ENCODE data around the gene BPGM.

BPGM gene

DNA sequence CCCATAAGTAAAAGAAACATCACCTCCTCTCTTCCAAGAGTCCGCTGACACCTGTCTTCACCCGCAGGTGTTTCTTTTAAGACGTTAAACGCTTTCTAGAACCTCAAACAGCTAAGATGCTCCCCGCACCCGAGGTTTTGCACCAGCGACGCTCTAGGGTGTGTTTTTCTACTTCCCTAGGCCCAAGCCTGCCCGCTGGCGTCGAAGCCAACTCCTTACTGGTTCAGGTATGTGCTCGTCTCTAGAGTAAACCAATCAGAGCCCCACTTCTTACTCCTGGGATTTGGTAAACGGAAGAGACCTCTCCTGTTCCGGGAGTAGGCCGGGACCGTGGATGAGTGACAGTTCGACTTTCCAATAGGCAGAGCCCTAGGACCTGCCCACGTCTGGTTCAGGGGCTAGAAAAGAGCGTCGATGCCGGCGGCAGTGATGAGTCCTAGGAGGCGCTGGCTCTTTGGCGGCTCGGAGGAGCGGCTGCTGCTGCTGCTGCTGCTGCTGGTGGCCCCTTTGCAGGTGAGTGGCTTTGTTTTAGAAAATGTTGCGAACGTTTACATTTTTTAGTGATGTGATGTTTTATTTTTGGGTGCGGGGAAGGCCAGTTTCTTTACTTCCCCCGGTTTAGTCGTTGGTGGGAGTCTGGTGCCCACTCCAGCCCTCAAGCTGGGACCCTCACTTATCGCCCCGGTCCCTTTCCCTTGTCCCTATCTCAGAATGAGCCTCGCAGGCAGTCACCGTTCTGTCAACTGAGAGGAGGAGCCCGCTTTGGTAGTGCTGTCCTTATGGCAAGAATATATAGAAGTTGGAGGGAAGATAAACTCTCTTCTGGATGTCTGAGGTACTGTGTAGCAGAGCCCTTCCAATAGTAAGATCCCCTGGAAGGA lies at the start of gene BPGM:
Gene BPGM, plus strand, starts transcription at position 429 of the 881 bp plus-strand sequence. CDS start 14,655 bp downstream, outside the sequence.
- peak; percentile 99 for DNase-seq

DNA sequence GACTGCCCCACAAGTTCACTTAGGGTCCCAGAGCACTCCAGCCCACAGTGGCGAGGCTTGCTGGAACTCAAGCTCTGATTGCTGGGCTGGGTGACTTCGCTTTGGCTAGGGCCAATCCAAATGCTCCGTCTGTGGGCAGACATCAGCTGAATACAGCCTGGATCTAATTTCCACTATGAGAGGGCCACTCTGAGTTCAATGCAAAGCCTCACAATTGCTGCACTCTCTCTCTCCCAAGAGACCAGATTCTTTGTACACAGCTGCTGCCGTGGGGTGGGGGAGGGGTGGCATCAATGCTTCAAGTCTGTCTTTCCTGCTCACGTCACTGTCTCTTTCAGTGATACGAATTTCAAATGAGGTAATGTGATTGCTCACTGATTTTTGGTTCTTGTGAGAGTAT lies 47.3 kb upstream of the BPGM start:
- DNase-seq, result no peak

DNA sequence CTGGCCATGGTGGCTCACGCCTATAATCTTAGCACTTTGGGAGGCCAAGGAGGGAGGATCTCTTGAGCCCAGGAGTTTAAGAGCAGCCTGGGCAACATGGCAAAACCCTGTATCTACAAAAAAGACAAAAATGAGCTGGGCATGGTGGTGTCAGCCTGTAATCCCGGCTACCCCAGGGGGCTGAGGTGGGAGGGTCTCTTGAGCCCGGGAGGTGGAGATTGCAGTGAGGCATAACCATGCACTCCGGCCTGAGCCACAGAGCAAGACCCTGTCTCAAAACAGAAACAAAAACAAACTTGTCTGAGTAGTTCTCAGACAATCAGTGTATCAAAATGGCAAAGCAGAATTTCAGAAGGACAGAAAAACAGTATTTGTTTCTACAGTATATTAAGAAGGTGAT lies 45.2 kb upstream of the BPGM start:
- no peak for DNase-seq

DNA sequence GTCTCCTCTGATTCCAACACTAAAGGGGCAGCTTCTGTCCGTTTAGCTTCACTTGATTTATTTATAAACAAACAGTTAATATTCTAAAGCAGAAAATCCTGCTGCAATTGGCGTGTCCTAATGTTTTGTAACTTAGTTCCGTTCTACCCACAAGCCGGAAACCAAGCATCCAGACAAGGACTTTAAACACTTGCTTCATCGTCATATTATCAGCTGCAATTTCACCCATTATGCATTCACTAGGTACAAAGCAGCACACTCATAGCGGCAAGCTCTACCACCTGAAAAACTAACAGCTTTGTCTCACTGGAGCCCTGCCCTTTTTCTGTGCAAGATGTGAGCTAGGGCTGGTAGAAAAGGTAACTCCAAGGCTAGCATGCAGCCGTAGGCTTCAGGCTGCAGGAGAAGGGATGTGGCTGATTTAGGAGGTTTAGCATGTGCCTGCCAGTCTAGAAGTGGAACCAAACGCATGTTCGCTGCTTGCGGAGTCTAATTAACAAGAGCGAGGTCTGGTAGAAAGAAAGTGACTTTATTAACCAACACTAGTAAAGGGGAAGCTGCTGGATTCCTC lies 43.7 kb upstream of the BPGM start:
- no peak for DNase-seq

DNA sequence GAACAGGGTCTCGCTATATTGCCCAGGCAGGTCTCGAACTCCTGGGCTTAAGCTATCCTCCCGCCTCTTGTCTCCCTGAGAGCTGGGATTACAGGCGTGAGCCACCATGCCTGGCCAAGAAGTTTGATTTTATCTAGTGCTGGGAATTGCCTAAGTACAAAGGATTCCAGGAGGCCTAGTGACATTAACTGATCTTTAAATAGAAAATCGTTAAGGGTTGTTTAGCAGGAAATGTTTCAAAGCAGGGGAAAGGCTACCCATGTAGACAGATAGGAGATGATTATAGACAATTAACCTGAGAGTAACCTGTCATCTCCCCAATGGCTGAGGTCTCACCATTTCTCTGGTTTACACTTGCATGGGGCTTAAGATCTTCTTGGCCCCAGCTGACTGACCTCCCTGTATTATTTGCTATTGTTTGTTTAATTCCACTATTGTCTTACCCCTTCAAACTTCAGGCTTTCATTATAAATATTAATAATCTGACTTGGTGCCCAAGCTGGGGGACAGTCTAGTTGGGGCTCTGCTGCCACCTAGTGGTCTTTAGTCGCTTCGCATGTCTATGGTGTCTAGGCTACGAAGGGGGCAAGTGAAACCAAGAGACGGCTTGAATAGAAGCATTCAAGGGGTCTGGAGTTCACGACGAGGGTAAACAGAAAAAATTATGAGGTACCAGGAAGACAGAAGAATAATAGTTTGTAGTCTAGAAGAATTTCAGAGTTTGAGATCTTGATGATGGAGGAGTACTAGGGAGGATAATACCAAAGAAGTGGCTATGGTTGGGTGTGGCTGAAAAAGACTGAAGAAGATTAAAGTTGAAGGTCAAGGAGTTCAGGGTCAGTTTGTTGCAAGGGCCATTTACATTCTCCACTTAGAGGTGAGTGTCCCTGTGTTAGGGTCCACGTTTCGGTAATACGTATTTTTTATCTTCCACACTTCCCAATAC lies 40.4 kb upstream of the BPGM start:
- DNase-seq, result peak; percentile 28

DNA sequence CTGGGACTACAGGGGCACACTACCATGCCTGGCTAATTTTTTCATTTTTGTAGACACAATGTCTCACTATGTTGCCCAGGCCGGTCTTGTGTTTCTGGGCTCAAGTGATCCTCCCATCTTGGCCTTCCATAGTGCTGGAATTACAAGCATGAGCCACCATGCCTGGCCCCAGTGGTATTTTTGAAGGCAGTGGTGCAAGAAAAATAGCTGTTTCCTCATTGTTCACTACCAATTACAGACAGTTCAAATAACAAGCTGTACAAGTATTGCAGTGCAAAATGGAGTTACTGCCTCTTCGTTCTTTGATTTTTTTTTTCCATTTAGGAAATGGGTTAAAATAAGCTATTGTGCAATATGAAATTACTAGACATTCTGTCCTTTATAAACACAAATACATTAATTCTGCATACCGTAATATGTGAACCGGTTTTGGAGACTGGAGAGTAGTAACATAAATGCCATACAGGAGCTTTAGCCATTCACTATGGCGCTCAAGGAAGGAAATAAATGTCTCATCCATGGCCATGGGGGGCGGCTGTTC lies 35.0 kb upstream of the BPGM start:
- DNase-seq, result no peak

DNA sequence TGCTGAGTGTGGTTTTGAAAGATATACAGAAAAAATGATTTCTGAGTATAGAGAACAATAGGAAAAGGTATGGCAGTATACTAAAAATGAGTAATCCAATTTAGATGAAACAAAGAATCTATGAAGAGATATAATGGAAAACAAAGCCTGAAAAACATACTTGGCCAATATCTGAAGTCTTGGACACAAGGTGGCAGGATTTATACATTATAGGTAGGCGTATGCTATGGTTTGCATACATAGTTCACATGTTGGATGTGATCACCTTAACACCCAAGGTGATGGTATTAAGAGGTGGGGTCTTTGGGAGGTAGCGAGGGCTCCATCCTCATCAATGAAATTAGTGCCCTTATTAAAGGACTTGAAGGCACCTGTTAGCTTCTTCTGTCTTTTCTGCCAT lies 34.5 kb upstream of the BPGM start:
- DNase-seq, result no peak

DNA sequence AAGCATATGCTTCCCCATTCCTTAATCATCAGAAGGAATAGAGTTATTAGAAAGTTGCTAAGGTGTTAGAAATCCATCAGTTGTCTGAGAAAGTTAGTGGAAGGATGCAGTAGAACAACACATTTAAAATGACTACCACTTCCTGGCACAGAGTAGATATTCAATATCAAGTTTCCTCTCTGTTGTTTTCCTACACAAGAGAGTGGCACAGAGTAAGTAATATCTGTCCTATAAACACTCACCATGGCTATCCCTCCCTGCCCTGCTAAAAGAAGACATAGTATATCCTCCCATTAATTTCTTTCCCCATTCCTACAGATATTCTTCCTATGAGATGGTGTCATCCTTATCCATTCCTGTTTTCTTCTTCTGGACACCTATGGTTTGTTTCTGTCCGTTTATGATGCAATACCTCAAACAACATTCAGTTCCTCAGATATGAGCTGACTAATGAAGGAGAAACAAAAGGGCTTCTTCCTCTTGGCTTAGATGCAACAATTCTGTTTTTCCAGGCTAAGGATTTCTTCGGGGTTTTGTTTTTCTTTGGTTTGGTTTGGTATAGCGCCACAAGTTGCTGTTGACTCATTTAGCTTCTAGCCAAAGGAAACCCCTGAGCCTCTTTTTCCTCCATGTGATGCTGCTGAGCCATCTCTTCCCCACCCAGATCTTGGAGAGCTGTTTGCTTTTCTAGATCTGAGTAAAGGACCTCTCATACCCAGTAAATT lies 32.9 kb upstream of the BPGM start:
- no peak for DNase-seq

DNA sequence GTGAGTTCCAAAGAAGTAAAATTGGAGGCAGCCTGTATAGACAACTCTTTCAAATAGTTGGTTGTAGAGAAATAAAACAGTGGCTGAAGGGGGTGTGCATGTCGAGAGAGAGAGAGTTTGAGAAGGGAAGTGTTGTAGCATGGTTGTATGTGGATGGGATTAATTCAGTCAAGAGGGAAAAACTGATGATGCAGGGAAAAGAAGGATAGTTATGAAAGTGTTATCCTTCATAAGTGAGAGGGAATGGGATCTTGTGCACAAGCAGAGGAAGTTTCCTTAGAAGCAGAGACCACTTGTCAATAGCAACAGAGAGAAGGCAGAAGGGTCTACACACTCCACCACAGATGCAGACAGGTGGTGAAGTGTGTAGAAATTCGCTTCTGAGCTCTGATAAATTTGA lies 30.0 kb upstream of the BPGM start:
- no peak for DNase-seq

DNA sequence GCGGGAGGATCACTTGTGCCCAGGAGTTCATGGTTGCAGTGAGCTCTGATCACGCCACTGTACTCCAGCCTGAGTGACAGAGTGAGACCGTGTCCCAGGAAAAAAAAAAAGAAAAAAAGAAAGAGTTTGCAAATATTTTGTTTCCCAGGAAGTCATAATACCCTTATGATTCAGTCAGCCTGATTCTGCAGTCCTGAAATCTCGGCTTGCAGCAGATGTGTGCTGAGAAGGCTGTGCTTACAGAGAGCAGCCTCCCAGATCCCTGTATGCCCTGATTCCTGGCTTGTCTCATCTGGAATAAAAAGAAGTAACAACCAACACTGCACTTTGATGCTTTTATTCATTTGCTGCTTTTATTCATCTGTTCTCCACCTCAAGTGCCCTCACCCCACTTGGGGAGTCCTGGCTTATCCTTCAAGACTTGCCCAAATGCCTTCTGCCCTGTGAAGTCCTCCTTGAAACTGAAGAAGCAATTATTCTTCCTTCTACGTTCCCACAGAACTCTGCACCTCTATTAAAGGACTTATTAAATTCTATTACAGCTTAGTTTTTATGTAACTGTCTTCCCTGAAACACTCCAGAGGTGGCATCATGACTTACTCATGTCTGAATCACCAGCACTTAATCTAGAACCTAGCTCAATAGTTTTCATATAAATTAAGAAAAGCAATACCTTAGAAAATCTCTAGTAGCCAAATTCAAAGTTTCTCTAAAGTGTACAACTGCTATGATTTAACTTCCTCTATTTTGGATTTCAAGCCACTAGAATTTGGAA lies 27.7 kb upstream of the BPGM start:
- DNase-seq, result no peak

- DNase-seq, result no peak
Observed at GRCh38 chr7:134619627-134620331, 26.9 kb upstream of the BPGM start.

DNA sequence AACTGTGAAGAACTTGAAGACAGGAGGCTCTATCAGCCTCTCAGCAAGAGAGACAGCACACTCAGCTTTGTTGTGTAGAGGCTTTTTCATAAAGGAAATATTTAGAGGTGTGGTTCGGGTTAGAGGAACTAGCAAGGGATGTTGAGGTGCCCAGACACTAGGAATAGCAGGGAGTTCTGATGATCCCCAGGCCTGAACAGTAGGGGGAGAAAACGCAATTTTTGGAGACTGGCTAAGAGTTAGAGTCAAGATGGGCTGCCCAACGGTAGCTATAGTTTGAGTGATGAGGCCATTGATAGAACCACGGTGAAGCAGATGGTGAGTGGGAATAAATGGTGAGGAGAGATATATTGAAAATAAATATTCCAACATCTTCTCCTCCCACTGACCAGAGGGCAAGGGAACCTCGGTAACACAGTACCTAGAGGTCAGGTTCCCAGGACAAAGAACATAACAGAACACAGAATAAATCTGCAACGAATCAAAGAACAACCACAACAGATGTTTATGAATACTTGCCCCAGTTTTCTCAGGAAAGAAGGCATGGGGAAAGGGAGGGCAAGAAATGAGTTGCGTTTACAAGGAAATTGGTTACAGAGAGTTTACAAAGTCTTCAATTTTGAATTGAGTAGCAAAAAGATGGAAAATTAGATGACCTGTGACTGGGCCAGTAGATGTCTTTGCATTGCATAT lies 24.2 kb upstream of the BPGM start:
- DNase-seq, result no peak

DNA sequence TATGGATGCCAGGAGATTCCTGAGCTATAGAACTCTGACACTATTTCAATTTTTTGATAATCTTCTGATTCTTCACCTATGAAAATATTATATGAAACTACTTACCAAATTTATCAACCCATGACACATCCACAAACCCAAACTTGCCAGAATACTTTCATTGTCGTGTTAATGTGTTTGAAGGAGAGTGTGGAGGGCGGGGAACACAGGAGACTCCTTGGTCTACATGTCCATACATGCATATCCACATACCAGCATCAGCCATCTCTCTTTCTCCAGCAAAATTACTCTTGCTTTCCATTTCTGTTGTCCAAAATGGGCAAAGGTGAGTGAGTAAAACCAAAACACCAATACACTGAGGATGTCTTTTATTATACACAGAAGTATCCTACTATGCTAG lies 23.5 kb upstream of the BPGM start:
- DNase-seq, result no peak

- no peak for DNase-seq
Observed at GRCh38 chr7:134625550-134625949, 21.1 kb upstream of the BPGM start.

- DNase-seq, result no peak
Observed at GRCh38 chr7:134627109-134627774, 19.4 kb upstream of the BPGM start.

- no peak for DNase-seq
Observed at GRCh38 chr7:134627775-134628153, 18.9 kb upstream of the BPGM start.

- no peak for DNase-seq
Observed at GRCh38 chr7:134629445-134629844, 17.2 kb upstream of the BPGM start.

- DNase-seq, result no peak
Observed at GRCh38 chr7:134630237-134630636, 16.4 kb upstream of the BPGM start.

GRCh38 chr7:134630893-134631292 lies 15.8 kb upstream of the BPGM start:
- no peak for DNase-seq

DNA sequence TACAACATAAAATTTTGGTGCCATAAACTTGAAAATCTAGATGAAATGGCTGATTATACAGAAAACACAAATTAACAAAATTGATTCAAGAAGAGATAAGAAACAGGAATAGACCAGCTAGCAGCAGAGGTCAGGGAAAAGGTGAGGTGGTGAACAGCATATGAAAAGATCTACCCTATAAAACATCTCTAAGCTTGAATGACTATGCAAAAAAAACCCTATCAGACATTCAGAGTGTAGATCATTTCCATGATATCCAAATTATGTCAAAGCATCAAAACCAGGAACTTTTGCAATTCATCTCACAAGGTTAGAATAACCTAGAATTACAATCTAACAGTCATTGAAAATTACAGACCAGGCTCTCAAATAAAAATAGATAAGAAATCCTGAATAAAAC lies 14.6 kb upstream of the BPGM start:
- no peak for DNase-seq

Measured in NCI-H2081 treated with DMSO at 0.1 percent for 48 hours (cell line).